ENCODE data around the gene CDYL2.
"Not testable (repeated sequence)": the region's sequence is repeated elsewhere in the genome, so short reads cannot be mapped to it uniquely, and the experiment has no call there.

CDYL2 gene

GRCh38 chr16:80824623-80825364, 20.4 kb upstream of the CDYL2 start:
- peak; percentile 76 for TF ChIP-seq CTCF (conservative IDR thresholded peaks at IDR 0.05; ENCODE audit: low read depth, low read length)
- no peak overlapping the region for H3K27ac ChIP-seq
- H3K4me2 ChIP-seq: no peak overlapping the region; the same call in 1 of the 2 replicates
- H3K27me3 ChIP-seq (ENCODE audit: insufficient read depth, low read depth): no peaks in the 10 kb centered on the region
- H3K4me3 ChIP-seq (IDR thresholded peaks at IDR 0.05; ENCODE audit: insufficient read depth, low read depth, low read length): no peak overlapping the region
- H3K4me1 ChIP-seq (ENCODE audit: low read depth, poor library complexity, severe bottlenecking): peaks cover 9% of the 10 kb centered on the region
- H3K36me3 ChIP-seq (ENCODE audit: insufficient read depth): no peaks in the 10 kb centered on the region
- no peaks in the 10 kb centered on the region for H3K79me2 ChIP-seq (ENCODE audit: insufficient read depth, low read depth)
- no peak overlapping the region for H3K9ac ChIP-seq
- H2AFZ ChIP-seq (ENCODE audit: low read depth): peak overlapping the region; percentile 2; the same call in 1 of the 2 replicates
- H4K20me1 ChIP-seq (ENCODE audit: insufficient read depth): no peaks in the 10 kb centered on the region

- H3K4me1 ChIP-seq (ENCODE audit: low read depth, poor library complexity, severe bottlenecking): peaks cover 7% of the 10 kb centered on the region
- no peak overlapping the region for H2AFZ ChIP-seq (ENCODE audit: low read depth)
- TF ChIP-seq CTCF (conservative IDR thresholded peaks at IDR 0.05; ENCODE audit: low read depth, low read length): no peak
- no peaks in the 10 kb centered on the region for H4K20me1 ChIP-seq (ENCODE audit: insufficient read depth)
- no peak overlapping the region for H3K4me3 ChIP-seq (IDR thresholded peaks at IDR 0.05; ENCODE audit: insufficient read depth, low read depth, low read length)
- no peak overlapping the region for H3K27ac ChIP-seq
- H3K79me2 ChIP-seq (ENCODE audit: insufficient read depth, low read depth): no peaks in the 10 kb centered on the region
- no peaks in the 10 kb centered on the region for H3K36me3 ChIP-seq (ENCODE audit: insufficient read depth)
- no peaks in the 10 kb centered on the region for H3K27me3 ChIP-seq (ENCODE audit: insufficient read depth, low read depth)
- no peak overlapping the region for H3K9ac ChIP-seq
- H3K4me2 ChIP-seq: no peak overlapping the region
Observed at GRCh38 chr16:80819988-80820387, 15.6 kb upstream of the CDYL2 start.

- Histone ChIP-seq H3K36me3 (ENCODE audit: insufficient read depth) (no peaks in the 10 kb centered on the region), H3K4me1 (ENCODE audit: low read depth, poor library complexity, severe bottlenecking) (no peaks in the 10 kb centered on the region), H3K79me2 (ENCODE audit: insufficient read depth, low read depth) (no peaks in the 10 kb centered on the region), H3K4me3 (IDR thresholded peaks at IDR 0.05; ENCODE audit: insufficient read depth, low read depth, low read length) (no peak overlapping the region), H3K4me2 (no peak overlapping the region), H3K27me3 (ENCODE audit: insufficient read depth, low read depth) (no peaks in the 10 kb centered on the region), H4K20me1 (ENCODE audit: insufficient read depth) (no peaks in the 10 kb centered on the region), H3K9ac (no peak overlapping the region), H3K27ac (no peak overlapping the region), H2AFZ (ENCODE audit: low read depth) (no peak overlapping the region)
- no peak for TF ChIP-seq CTCF (conservative IDR thresholded peaks at IDR 0.05; ENCODE audit: low read depth, low read length)
Observed at GRCh38 chr16:80816356-80816755, 12.0 kb upstream of the CDYL2 start.

- not testable (repeated sequence) for H3K9ac ChIP-seq; H3K36me3 ChIP-seq (ENCODE audit: insufficient read depth); H3K79me2 ChIP-seq (ENCODE audit: insufficient read depth, low read depth); H3K4me2 ChIP-seq; H4K20me1 ChIP-seq (ENCODE audit: insufficient read depth); H3K27me3 ChIP-seq (ENCODE audit: insufficient read depth, low read depth); H3K4me3 ChIP-seq (IDR thresholded peaks at IDR 0.05; ENCODE audit: insufficient read depth, low read depth, low read length); H3K27ac ChIP-seq; H3K4me1 ChIP-seq (ENCODE audit: low read depth, poor library complexity, severe bottlenecking); H2AFZ ChIP-seq (ENCODE audit: low read depth)
Observed at GRCh38 chr16:80815278-80815677, 10.9 kb upstream of the CDYL2 start.

- TF ChIP-seq CTCF (conservative IDR thresholded peaks at IDR 0.05; ENCODE audit: low read depth, low read length): no peak
- no peaks in the 10 kb centered on the region for H3K36me3 ChIP-seq (ENCODE audit: insufficient read depth)
- no peak overlapping the region for H3K27ac ChIP-seq
- H3K27me3 ChIP-seq (ENCODE audit: insufficient read depth, low read depth): no peaks in the 10 kb centered on the region
- no peak overlapping the region for H3K9ac ChIP-seq
- H3K4me3 ChIP-seq (IDR thresholded peaks at IDR 0.05; ENCODE audit: insufficient read depth, low read depth, low read length): no peak overlapping the region
- H3K79me2 ChIP-seq (ENCODE audit: insufficient read depth, low read depth): no peaks in the 10 kb centered on the region
- no peaks in the 10 kb centered on the region for H3K4me1 ChIP-seq (ENCODE audit: low read depth, poor library complexity, severe bottlenecking)
- H3K4me2 ChIP-seq: no peak overlapping the region
- H2AFZ ChIP-seq (ENCODE audit: low read depth): no peak overlapping the region
- H4K20me1 ChIP-seq (ENCODE audit: insufficient read depth): no peaks in the 10 kb centered on the region
Observed at GRCh38 chr16:80812593-80812992, 8.2 kb upstream of the CDYL2 start.
